Measurements from ENCODE around the gene KRTAP10-11. TPM values are rescaled to one million over a fixed set of nuclear protein-coding genes. Genes with fewer than 3 reads are reported as not detected.
"Not testable (repeated sequence)": the region's sequence is repeated elsewhere in the genome, so short reads cannot be mapped to it uniquely, and the experiment has no call there.

KRTAP10-11 gene
- polyA plus RNA-seq, 1 donor: not detected

GRCh38 chr21:44615466-44615865, 30.7 kb upstream of the KRTAP10-11 start:
- no peak for DNase-seq

- DNase-seq: no peak
These were observed 30.2 kb upstream of the KRTAP10-11 start for GRCh38 chr21:44615911-44616590.

- DNase-seq: no peak
These were observed 29.7 kb upstream of the KRTAP10-11 start for GRCh38 chr21:44616591-44616926.

GRCh38 chr21:44617071-44617501, 29.1 kb upstream of the KRTAP10-11 start:
- DNase-seq: no peak

- no peak for DNase-seq
These were observed 27.7 kb upstream of the KRTAP10-11 start for GRCh38 chr21:44618504-44618903.

GRCh38 chr21:44618909-44619308, 27.3 kb upstream of the KRTAP10-11 start:
- DNase-seq: no peak

GRCh38 chr21:44619886-44620285, 26.3 kb upstream of the KRTAP10-11 start:
- DNase-seq: no peak

- no peak for DNase-seq
These were observed 22.6 kb upstream of the KRTAP10-11 start for GRCh38 chr21:44623575-44623974.

GRCh38 chr21:44625756-44626155, 20.5 kb upstream of the KRTAP10-11 start:
- no peak for DNase-seq

- no peak for DNase-seq
These were observed 20.0 kb upstream of the KRTAP10-11 start for GRCh38 chr21:44626262-44626661.

- DNase-seq: no peak
These were observed 19.5 kb upstream of the KRTAP10-11 start, which contains the start of gene KRTAP10-9 for GRCh38 chr21:44626673-44627143. Gene KRTAP10-9, plus strand, starts transcription at chr21:44627093. Its CDS starts 79 bp downstream, at chr21:44627172.

GRCh38 chr21:44627181-44627822, 18.9 kb upstream of the KRTAP10-11 start:
- not testable (repeated sequence) for DNase-seq

GRCh38 chr21:44627831-44628233, 18.4 kb upstream of the KRTAP10-11 start:
- not testable (repeated sequence) for DNase-seq

- DNase-seq: no peak
These were observed 17.4 kb upstream of the KRTAP10-11 start for GRCh38 chr21:44628707-44629391.

GRCh38 chr21:44630440-44630839, 15.8 kb upstream of the KRTAP10-11 start:
- DNase-seq: no peak

- no peak for DNase-seq
These were observed 14.1 kb upstream of the KRTAP10-11 start for GRCh38 chr21:44632067-44632466.

- DNase-seq: no peak
These were observed 9.8 kb upstream of the KRTAP10-11 start for GRCh38 chr21:44636209-44637017.

GRCh38 chr21:44637018-44637850, 9.0 kb upstream of the KRTAP10-11 start, which contains the start of gene KRTAP10-10:
Gene KRTAP10-10, plus strand, starts transcription at chr21:44637356. Its CDS starts 62 bp downstream, at chr21:44637418.
- DNase-seq: no peak

- not testable (repeated sequence) for DNase-seq
These were observed 8.3 kb upstream of the KRTAP10-11 start for GRCh38 chr21:44637851-44638348.

- not testable (repeated sequence) for DNase-seq
These were observed 7.5 kb upstream of the KRTAP10-11 start for GRCh38 chr21:44638506-44639330.
